Endothelial cell of hepatic sinusoid (primary cell): ENCODE measurements around the gene NFE2L2.
"Not testable (repeated sequence)": the region's sequence is repeated elsewhere in the genome, so short reads cannot be mapped to it uniquely, and the experiment has no call there.

Source experiments
- in situ Hi-C: cut with HindIII; loops from 2 replicates; pipeline ENCODE4 v1.10.0; 2017; ENCODE audit warnings: low sequenced_read_pairs

The NFE2L2 gene

GRCh38 chr2:177204417-177204816, 60.1 kb downstream of the NFE2L2 start:
- in situ Hi-C loops: no loop called here

GRCh38 chr2:177201919-177202346, 62.6 kb downstream of the NFE2L2 start:
- in situ Hi-C loops: no loop called here

GRCh38 chr2:177200419-177200818, 64.1 kb downstream of the NFE2L2 start:
- in situ Hi-C loops: not testable (repeated sequence)

- in situ Hi-C loops: no loop called here
These were observed 69.3 kb downstream of the NFE2L2 start for GRCh38 chr2:177195194-177195593.

- in situ Hi-C loops: no loop called here
These were observed 71.3 kb downstream of the NFE2L2 start for GRCh38 chr2:177193240-177193639.

- in situ Hi-C loops: no loop called here
These were observed 71.7 kb downstream of the NFE2L2 start for GRCh38 chr2:177192788-177193187.

- in situ Hi-C loops: no loop called here
These were observed 73.6 kb downstream of the NFE2L2 start for GRCh38 chr2:177190941-177191340.

GRCh38 chr2:177188482-177189469, 75.8 kb downstream of the NFE2L2 start:
- in situ Hi-C loops: no loop called here

GRCh38 chr2:177187631-177188312, 76.8 kb downstream of the NFE2L2 start:
- in situ Hi-C loops: no loop called here

GRCh38 chr2:177186038-177186437, 78.5 kb downstream of the NFE2L2 start:
- in situ Hi-C loops: not testable (repeated sequence)

- in situ Hi-C loops: no loop called here
These were observed 79.9 kb downstream of the NFE2L2 start for GRCh38 chr2:177184606-177185005.

- in situ Hi-C loops: no loop called here
These were observed 80.7 kb downstream of the NFE2L2 start for GRCh38 chr2:177183860-177184259.
